Activated T-cell treated with anti-CD3 and anti-CD28 coated beads, Interleukin-2, amount 50 U/mL, for 72 hours (primary cell): ENCODE results near the gene NEURL1B. TPM values are rescaled to one million over a fixed set of nuclear protein-coding genes. Genes with fewer than 3 reads are reported as not detected.

Experiments used
- ATAC-seq, 2 donors: fragments of 150-1000 bp; cut with Tn5 transposase; replicated peaks in 1 of 2; 2 replicates each; pipeline ENCODE4 v1.10.0; 2021; ENCODE audit warnings: moderate library complexity in 2 of 2, mild to moderate bottlenecking in 1 of 2
- DNase-seq, 2 donors: peaks; one replicate each; pipeline ENCODE4 v3.0.0; 2021 to 2022; ENCODE audit warnings: mixed read lengths in 1 of 2
- H3K27ac Mint-ChIP-seq: one replicate; pipeline ENCODE4 v1.8.0; 2022; ENCODE audit warnings: mild to moderate bottlenecking, moderate library complexity, mixed read lengths
- H3K27me3 Mint-ChIP-seq: one replicate; pipeline ENCODE4 v1.8.0; 2022; ENCODE audit warnings: low read depth, mixed read lengths
- H3K36me3 Mint-ChIP-seq, 2 donors: one replicate each; pipeline ENCODE4 v1.8.0; 2022; ENCODE audit warnings: mixed read lengths in 2 of 2, mild to moderate bottlenecking in 1 of 2; ENCODE audit not compliant: insufficient read depth in 2 of 2
- H3K4me1 Mint-ChIP-seq: one replicate; pipeline ENCODE4 v1.8.0; 2022; ENCODE audit warnings: low read depth, mixed read lengths
- H3K4me3 Mint-ChIP-seq, 2 donors: one replicate each; pipeline ENCODE4 v1.8.0; 2022; ENCODE audit warnings: mild to moderate bottlenecking in 2 of 2, mixed read lengths in 2 of 2, moderate library complexity in 2 of 2
- H3K9me3 Mint-ChIP-seq, 2 donors: one replicate each; pipeline ENCODE4 v1.8.0; 2022; ENCODE audit warnings: mixed read lengths in 2 of 2
- total RNA-seq, 2 donors: library from RNA; stranded (reverse); gene quantifications; one replicate each; pipeline ENCODE4 v1.2.3, GENCODE V29; 2022

Gene NEURL1B
- under 1 TPM; 0.29 to 0.63 TPM for total RNA-seq

- H3K27me3 Mint-ChIP-seq = peaks cover 51% of the 10 kb centered on the region
- peak within 1 kb of the TSS; percentile 69 to 75 for H3K4me3 Mint-ChIP-seq
- peak; percentile 63 to 64 for DNase-seq
- H3K27ac Mint-ChIP-seq = no peak within 1 kb of the TSS
- peak; percentile 86 to 87 for ATAC-seq
- H3K9me3 Mint-ChIP-seq = no peaks in the 10 kb centered on the region
- H3K36me3 Mint-ChIP-seq = no peaks in the 10 kb centered on the region
- H3K4me1 Mint-ChIP-seq = peaks cover 5% of the 10 kb centered on the region
These were observed at the start of gene NEURL1B for GRCh38 chr5:172640822-172641358. NEURL1B (plus strand) TSS chr5:172641263; CDS start chr5:172641407, 144 bp downstream.

GRCh38 chr5:172591636-172592035 lies 49.4 kb upstream of the NEURL1B start:
- Mint-ChIP-seq H3K36me3 (no peaks in the 10 kb centered on the region), H3K27ac (no peak overlapping the region), H3K9me3 (peaks cover 0 to under 1% of the 10 kb centered on the region in 2 donors), H3K27me3 (no peaks in the 10 kb centered on the region), H3K4me1 (no peaks in the 10 kb centered on the region), H3K4me3 (no peak overlapping the region)
- no peak for ATAC-seq
- DNase-seq = no peak

- Mint-ChIP-seq H3K4me1 (no peaks in the 10 kb centered on the region), H3K27me3 (no peaks in the 10 kb centered on the region), H3K27ac (no peak overlapping the region), H3K9me3 (peaks cover 0 to 5% of the 10 kb centered on the region in 2 donors), H3K36me3 (no peaks in the 10 kb centered on the region), H3K4me3 (no peak overlapping the region)
- DNase-seq = no peak
- no peak for ATAC-seq
These were observed 48.2 kb upstream of the NEURL1B start for GRCh38 chr5:172592881-172593280.

GRCh38 chr5:172593306-172593705 lies 47.8 kb upstream of the NEURL1B start:
- no peak for DNase-seq
- Mint-ChIP-seq H3K27ac (no peak overlapping the region), H3K36me3 (no peaks in the 10 kb centered on the region), H3K9me3 (peaks cover 0 to 5% of the 10 kb centered on the region in 2 donors), H3K27me3 (no peaks in the 10 kb centered on the region), H3K4me1 (no peaks in the 10 kb centered on the region), H3K4me3 (no peak overlapping the region)
- no peak for ATAC-seq

- Mint-ChIP-seq H3K27ac (no peak overlapping the region), H3K4me1 (no peaks in the 10 kb centered on the region), H3K9me3 (peaks cover 0 to 5% of the 10 kb centered on the region in 2 donors), H3K36me3 (no peaks in the 10 kb centered on the region), H3K27me3 (no peaks in the 10 kb centered on the region), H3K4me3 (no peak overlapping the region)
- no peak for DNase-seq
- ATAC-seq = no peak
These were observed 47.3 kb upstream of the NEURL1B start for GRCh38 chr5:172593721-172594235.

GRCh38 chr5:172594431-172594830 lies 46.6 kb upstream of the NEURL1B start:
- Mint-ChIP-seq H3K4me1 (no peaks in the 10 kb centered on the region), H3K9me3 (peaks cover 0 to 5% of the 10 kb centered on the region in 2 donors), H3K27me3 (no peaks in the 10 kb centered on the region), H3K27ac (no peak overlapping the region), H3K4me3 (no peak overlapping the region), H3K36me3 (no peaks in the 10 kb centered on the region)
- ATAC-seq = no peak
- DNase-seq = no peak

GRCh38 chr5:172594867-172595466 lies 46.1 kb upstream of the NEURL1B start:
- Mint-ChIP-seq H3K27ac (no peak overlapping the region), H3K9me3 (peaks cover 0 to 5% of the 10 kb centered on the region in 2 donors), H3K27me3 (no peaks in the 10 kb centered on the region), H3K36me3 (no peaks in the 10 kb centered on the region), H3K4me3 (no peak overlapping the region), H3K4me1 (no peaks in the 10 kb centered on the region)
- ATAC-seq (no peak), DNase-seq (no peak)

- no peak overlapping the region for H3K27ac Mint-ChIP-seq
- no peak overlapping the region for H3K4me3 Mint-ChIP-seq
- no peak for ATAC-seq
- no peaks in the 10 kb centered on the region for H3K4me1 Mint-ChIP-seq
- H3K36me3 Mint-ChIP-seq = no peaks in the 10 kb centered on the region
- H3K9me3 Mint-ChIP-seq = peaks cover 0 to 5% of the 10 kb centered on the region in 2 donors
- DNase-seq = no peak
- H3K27me3 Mint-ChIP-seq = no peaks in the 10 kb centered on the region
These were observed 45.2 kb upstream of the NEURL1B start for GRCh38 chr5:172595596-172596455.

- no peak for DNase-seq
- ATAC-seq = no peak
- Mint-ChIP-seq H3K27ac (no peak overlapping the region), H3K36me3 (no peaks in the 10 kb centered on the region), H3K27me3 (no peaks in the 10 kb centered on the region), H3K4me3 (no peak overlapping the region), H3K9me3 (peaks cover 0 to 5% of the 10 kb centered on the region in 2 donors), H3K4me1 (no peaks in the 10 kb centered on the region)
These were observed 44.3 kb upstream of the NEURL1B start for GRCh38 chr5:172596638-172597231.

- H3K27ac Mint-ChIP-seq = no peak overlapping the region
- H3K4me3 Mint-ChIP-seq = no peak overlapping the region
- H3K9me3 Mint-ChIP-seq = peaks cover 0 to 5% of the 10 kb centered on the region in 2 donors
- no peaks in the 10 kb centered on the region for H3K36me3 Mint-ChIP-seq
- ATAC-seq (no peak), DNase-seq (no peak)
- H3K27me3 Mint-ChIP-seq = no peaks in the 10 kb centered on the region
- H3K4me1 Mint-ChIP-seq = no peaks in the 10 kb centered on the region
These were observed 43.3 kb upstream of the NEURL1B start for GRCh38 chr5:172597755-172598155.

- H3K4me1 Mint-ChIP-seq = no peaks in the 10 kb centered on the region
- DNase-seq = no peak
- H3K4me3 Mint-ChIP-seq = no peak overlapping the region
- no peak overlapping the region for H3K27ac Mint-ChIP-seq
- H3K27me3 Mint-ChIP-seq = no peaks in the 10 kb centered on the region
- no peak for ATAC-seq
- H3K36me3 Mint-ChIP-seq = no peaks in the 10 kb centered on the region
- H3K9me3 Mint-ChIP-seq = peaks cover 0 to 5% of the 10 kb centered on the region in 2 donors
These were observed 42.5 kb upstream of the NEURL1B start for GRCh38 chr5:172598251-172599203.

GRCh38 chr5:172599204-172599567 lies 41.9 kb upstream of the NEURL1B start:
- DNase-seq (no peak), ATAC-seq (no peak)
- Mint-ChIP-seq H3K36me3 (no peaks in the 10 kb centered on the region), H3K9me3 (peaks cover 0 to 5% of the 10 kb centered on the region in 2 donors), H3K4me1 (no peaks in the 10 kb centered on the region), H3K27ac (no peak overlapping the region), H3K4me3 (no peak overlapping the region), H3K27me3 (no peaks in the 10 kb centered on the region)
